GM12878 (cell line): ENCODE results near the gene MTMR3. TPM values are rescaled to one million over a fixed set of nuclear protein-coding genes. Genes with fewer than 3 reads are reported as not detected.

ENCODE experiments used
- ATAC-seq: fragments of 200-7000 bp; cut with Tn5 transposase; 3 replicates; pipeline ENCODE4 v1.9.1; 2020; ENCODE audit warnings: mild to moderate bottlenecking, moderate library complexity
- BruUV-seq: library from RNA; stranded (reverse); fragments of 400-500 nt; replicated peaks from 2 replicates; lab custom pipeline; 2021; lab: Mats Ljungman, UMichigan
- CTCF ChIA-PET: fragments of 300-600 bp; sonication (Branson Sonifier 250); formaldehyde crosslinking; extraction: SDS; loops from one replicate; lab custom pipeline; 2021; ENCODE audit warnings: inconsistent platforms; lab: Yijun Ruan, JAX
- POLR2A ChIA-PET: fragments of 350-600 bp; formaldehyde crosslinking; extraction: SDS; loops from one replicate; lab custom pipeline; 2021; ENCODE audit warnings: inconsistent platforms; lab: Charles Lee
- RAD21 ChIA-PET: fragments of 300-600 bp; sonication (Branson Sonifier 250); formaldehyde crosslinking; loops from one replicate; lab custom pipeline; 2023; ENCODE audit warnings: antibody characterized with exemption; ENCODE audit not compliant: unreplicated experiment; lab: Charles Lee
- SMC1A ChIA-PET: fragments of 300-600 bp; sonication (Branson Sonifier 250); formaldehyde crosslinking; loops from one replicate; lab custom pipeline; 2023; ENCODE audit not compliant: unreplicated experiment, uncharacterized antibody; lab: Charles Lee
- DNase-seq: peaks from one replicate; pipeline ENCODE4 v3.0.0-alpha.2; 2011; ENCODE audit warnings: low read depth, low spot score
- FAIRE-seq: peaks from 3 replicates; lab custom pipeline; 2011; peaks lifted over from hg19 to GRCh38; lab: Jason Lieb, UNC
- H2AFZ ChIP-seq: 2 replicates; pipeline ENCODE4 v1.6.0; 2011; ENCODE audit warnings: low read depth, low read length, control low read depth; ENCODE audit not compliant: control insufficient read depth
- H3K27ac ChIP-seq: 2 replicates; pipeline ENCODE4 v1.5.1; 2011; ENCODE audit warnings: control low read depth; ENCODE audit not compliant: control insufficient read depth, insufficient read depth
- H3K27me3 ChIP-seq, 2 experiments: replicated peaks in 1 of 2; 2 replicates each; pipeline versions ENCODE4 v1.6.0 to v1.6.1; 2011; ENCODE audit warnings: low read length in 1 of 2; ENCODE audit not compliant: control insufficient read depth in 2 of 2, insufficient read depth in 2 of 2
- H3K36me3 ChIP-seq, 2 experiments: 2 replicates each; pipeline ENCODE4 v1.5.1; 2011; ENCODE audit warnings: low read length in 1 of 2; ENCODE audit not compliant: control insufficient read depth in 2 of 2, insufficient read depth in 2 of 2
- H3K4me1 ChIP-seq: 2 replicates; pipeline ENCODE4 v1.6.1; 2011; ENCODE audit warnings: mild to moderate bottlenecking, low read length, moderate library complexity, mixed read lengths; ENCODE audit not compliant: control insufficient read depth, insufficient read depth
- H3K4me2 ChIP-seq: 2 replicates; pipeline ENCODE4 v1.6.0; 2011; ENCODE audit warnings: control low read depth; ENCODE audit not compliant: control insufficient read depth, insufficient read depth
- H3K4me3 ChIP-seq: fragments of 200-600 bp; sonication (generic); 2 replicates; pipeline ENCODE4 v1.5.1; 2016
- H3K79me2 ChIP-seq: 2 replicates; pipeline ENCODE4 v1.6.0; 2011; ENCODE audit warnings: low read length; ENCODE audit not compliant: control insufficient read depth, insufficient read depth
- H3K9ac ChIP-seq: 2 replicates; pipeline ENCODE4 v1.8.0; 2011; ENCODE audit warnings: low read length, control low read depth, mixed read lengths; ENCODE audit not compliant: control insufficient read depth, insufficient read depth
- H3K9me3 ChIP-seq: replicated peaks from 3 replicates; pipeline ENCODE4 v1.5.1; 2011; ENCODE audit warnings: mild to moderate bottlenecking, low read length; ENCODE audit not compliant: control insufficient read depth, insufficient read depth
- H4K20me1 ChIP-seq: 2 replicates; pipeline ENCODE4 v1.6.0; 2011; ENCODE audit not compliant: control insufficient read depth, insufficient read depth
- ATF3 ChIP-seq: IDR thresholded peaks from 2 replicates; pipeline ENCODE4 v1.6.1; 2011; ENCODE audit warnings: low read depth, mild to moderate bottlenecking, low read length, moderate library complexity, borderline replicate concordance; ENCODE audit errors: extremely low read depth
- ESRRA ChIP-seq: IDR thresholded peaks from 2 replicates; pipeline ENCODE4 v1.6.1; 2012; ENCODE audit warnings: mild to moderate bottlenecking, low read length, improper control_type of control experiment
- FOS ChIP-seq: IDR thresholded peaks from 3 replicates; pipeline ENCODE4 v1.6.1; 2011; ENCODE audit warnings: borderline replicate concordance; ENCODE audit not compliant: insufficient read length; ENCODE audit errors: extremely low read depth
- IKZF2 ChIP-seq, 2 experiments: fragments of 450-650 bp; IDR thresholded peaks; 2 replicates each; pipeline ENCODE4 v1.6.1; 2017; ENCODE audit warnings: mild to moderate bottlenecking in 2 of 2, moderate library complexity in 2 of 2
- NFYB ChIP-seq: IDR thresholded peaks from 2 replicates; pipeline ENCODE4 v1.6.1; 2011; ENCODE audit warnings: low read depth, mild to moderate bottlenecking, low read length, improper control_type of control experiment, moderate library complexity; ENCODE audit not compliant: insufficient read depth
- POU2F2 ChIP-seq: IDR thresholded peaks from 3 replicates; pipeline ENCODE4 v1.6.1; 2011; ENCODE audit warnings: low read depth, mild to moderate bottlenecking, low read length, borderline replicate concordance
- SMAD1 ChIP-seq: fragments of 450-650 bp; IDR thresholded peaks from 2 replicates; pipeline ENCODE4 v1.6.1; 2018; ENCODE audit warnings: mild to moderate bottlenecking, low read depth; ENCODE audit not compliant: partially characterized antibody
- SREBF2 ChIP-seq: IDR thresholded peaks from 2 replicates; pipeline ENCODE4 v1.6.1; 2012; ENCODE audit warnings: mild to moderate bottlenecking, low read length
- WRNIP1 ChIP-seq: IDR thresholded peaks from 2 replicates; pipeline ENCODE4 v1.6.1; 2011; ENCODE audit warnings: low read depth, low read length, improper control_type of control experiment, borderline replicate concordance
- ZSCAN29 ChIP-seq: fragments of 450-650 bp; IDR thresholded peaks from 2 replicates; pipeline ENCODE4 v1.6.1; 2017; ENCODE audit warnings: mild to moderate bottlenecking, moderate library complexity
- WGBS: methylation state at CpG from one replicate; pipeline ENCODE4 v1.1.6; 2016; ENCODE audit warnings: low lambda C conversion rate; ENCODE audit not compliant: insufficient replicate concordance, insufficient coverage; ENCODE audit errors: missing lambda C conversion rate; 5-methylcytosine and 5-hydroxymethylcytosine counted together
- in situ Hi-C: fragments of 300-500 bp; cut with MboI; formaldehyde crosslinking; loops from 9 replicates; pipeline ENCODE4 v1.14.3; 2018; ENCODE audit warnings: mixed read lengths
- intact Hi-C: fragments of 100-400 bp; cut with micrococcal nuclease; formaldehyde crosslinking; loops from one replicate; pipeline ENCODE4 v1.14.2; 2022; ENCODE audit not compliant: unreplicated experiment
- polyA plus RNA-seq, 11 experiments: library from polyadenylated mRNA; depleted of rRNA in 4 of 11; unstranded in 6 of 11; stranded (reverse) in 5 of 11; fragments of >200 nt; fragmentation: Nextera tagmentation in 4 of 11; fragmentation: Illumina TruSeq in 1 of 11; extraction: Ambion mirVana in 4 of 11; extraction: Trizol in 1 of 11; gene quantifications; 1 replicate in 1 of 11; 2 replicates in 10 of 11; pipeline versions ENCODE4 v1.2.1 to v1.2.3, GENCODE V29; 2011 to 2016; ENCODE audit warnings: inconsistent platforms in 2 of 11, missing spikeins in 2 of 11, low read depth in 1 of 11
- total RNA-seq, 4 experiments: library from RNA; depleted of rRNA in 3 of 4; stranded (reverse); fragments of >200 nt in 3 of 4; fragmentation: Illumina TruSeq in 1 of 4; extraction: Trizol in 1 of 4; gene quantifications; 2 replicates each; pipeline versions ENCODE4 v1.2.1 to v1.2.3, GENCODE V29; 2013 to 2021
- TF ChIP-seq, protein P1 (sequence below): fragments of 450-650 bp; IDR thresholded peaks from 2 replicates; pipeline ENCODE4 v1.6.1; 2017; ENCODE audit warnings: low read depth, mild to moderate bottlenecking, moderate library complexity
- TF ChIP-seq, protein P2 (sequence below): fragments of 150-350 bp; IDR thresholded peaks from 2 replicates; pipeline ENCODE4 v1.6.1; 2016; ENCODE audit warnings: low read depth, low read length
- TF ChIP-seq, protein P3 (sequence below): fragments of 450-650 bp; IDR thresholded peaks from 2 replicates; pipeline ENCODE4 v1.6.1; 2016; ENCODE audit warnings: mild to moderate bottlenecking

The MTMR3 gene
- total and polyA plus RNA-seq, 10 of the 15 experiments (the other 5 are each of a cell fraction or from before 2014, with no cell fraction given) = 1.4 to 23.7 (median 10.6) TPM

DNA sequence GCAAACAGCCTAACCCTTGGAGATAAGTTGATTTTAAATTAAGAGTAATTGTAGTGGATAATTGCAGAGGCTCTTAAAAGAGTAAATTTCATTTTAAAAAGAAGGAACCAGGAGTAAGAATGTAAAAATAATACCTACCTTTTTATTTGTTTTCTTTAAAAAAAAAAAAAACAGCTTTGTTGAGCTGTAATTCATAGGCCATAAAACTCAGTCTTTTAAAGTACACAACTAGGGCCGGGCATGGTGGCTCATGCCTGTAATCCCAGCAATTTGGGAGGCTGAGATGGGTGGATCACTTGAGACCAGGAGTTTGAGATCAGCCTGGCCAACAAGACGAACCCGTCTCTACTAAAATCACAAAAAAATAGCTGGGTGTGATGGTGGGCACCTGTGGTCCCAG is 42.4 kb downstream of the MTMR3 start:
- ChIA-PET POLR2A (no interaction called here), RAD21 (no interaction called here), CTCF (no interaction called here), SMC1A (no interaction called here)
- H3K27me3 ChIP-seq = no peaks in the 10 kb centered on the region
- 96% methylated on average over 3 of the region's 3 CpGs for WGBS
- H2AFZ ChIP-seq = no peak overlapping the region
- no peak overlapping the region for H3K9ac ChIP-seq
- in situ Hi-C loops = no loop called here
- H3K4me3 ChIP-seq = no peak overlapping the region
- BruUV-seq = no TSS peak
- H3K79me2 ChIP-seq = no peaks in the 10 kb centered on the region; the same call in none of the 2 replicates
- no peak overlapping the region for H3K4me2 ChIP-seq
- intact Hi-C loops = no loop called here
- DNase-seq (no peak), ATAC-seq (no peak), FAIRE-seq (no peak)
- H3K36me3 ChIP-seq = no peaks in the 10 kb centered on the region
- no peaks in the 10 kb centered on the region; the same call in 2 of the 3 replicates for H3K9me3 ChIP-seq
- no peaks in the 10 kb centered on the region for H4K20me1 ChIP-seq
- no peak overlapping the region for H3K27ac ChIP-seq
- H3K4me1 ChIP-seq = no peaks in the 10 kb centered on the region
- TF ChIP-seq WRNIP1 (no peak), FOS (no peak), SMAD1 (no peak), SREBF2 (no peak), ATF3 (no peak), ESRRA (no peak), NFYB (no peak), POU2F2 (no peak), ZSCAN29 (no peak), IKZF2 (IDR thresholded peaks at IDR 0.05) (no peak)
- TF ChIP-seq, protein P1, sequence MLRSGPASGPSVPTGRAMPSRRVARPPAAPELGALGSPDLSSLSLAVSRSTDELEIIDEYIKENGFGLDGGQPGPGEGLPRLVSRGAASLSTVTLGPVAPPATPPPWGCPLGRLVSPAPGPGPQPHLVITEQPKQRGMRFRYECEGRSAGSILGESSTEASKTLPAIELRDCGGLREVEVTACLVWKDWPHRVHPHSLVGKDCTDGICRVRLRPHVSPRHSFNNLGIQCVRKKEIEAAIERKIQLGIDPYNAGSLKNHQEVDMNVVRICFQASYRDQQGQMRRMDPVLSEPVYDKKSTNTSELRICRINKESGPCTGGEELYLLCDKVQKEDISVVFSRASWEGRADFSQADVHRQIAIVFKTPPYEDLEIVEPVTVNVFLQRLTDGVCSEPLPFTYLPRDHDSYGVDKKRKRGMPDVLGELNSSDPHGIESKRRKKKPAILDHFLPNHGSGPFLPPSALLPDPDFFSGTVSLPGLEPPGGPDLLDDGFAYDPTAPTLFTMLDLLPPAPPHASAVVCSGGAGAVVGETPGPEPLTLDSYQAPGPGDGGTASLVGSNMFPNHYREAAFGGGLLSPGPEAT = no peak
- TF ChIP-seq, protein P2, sequence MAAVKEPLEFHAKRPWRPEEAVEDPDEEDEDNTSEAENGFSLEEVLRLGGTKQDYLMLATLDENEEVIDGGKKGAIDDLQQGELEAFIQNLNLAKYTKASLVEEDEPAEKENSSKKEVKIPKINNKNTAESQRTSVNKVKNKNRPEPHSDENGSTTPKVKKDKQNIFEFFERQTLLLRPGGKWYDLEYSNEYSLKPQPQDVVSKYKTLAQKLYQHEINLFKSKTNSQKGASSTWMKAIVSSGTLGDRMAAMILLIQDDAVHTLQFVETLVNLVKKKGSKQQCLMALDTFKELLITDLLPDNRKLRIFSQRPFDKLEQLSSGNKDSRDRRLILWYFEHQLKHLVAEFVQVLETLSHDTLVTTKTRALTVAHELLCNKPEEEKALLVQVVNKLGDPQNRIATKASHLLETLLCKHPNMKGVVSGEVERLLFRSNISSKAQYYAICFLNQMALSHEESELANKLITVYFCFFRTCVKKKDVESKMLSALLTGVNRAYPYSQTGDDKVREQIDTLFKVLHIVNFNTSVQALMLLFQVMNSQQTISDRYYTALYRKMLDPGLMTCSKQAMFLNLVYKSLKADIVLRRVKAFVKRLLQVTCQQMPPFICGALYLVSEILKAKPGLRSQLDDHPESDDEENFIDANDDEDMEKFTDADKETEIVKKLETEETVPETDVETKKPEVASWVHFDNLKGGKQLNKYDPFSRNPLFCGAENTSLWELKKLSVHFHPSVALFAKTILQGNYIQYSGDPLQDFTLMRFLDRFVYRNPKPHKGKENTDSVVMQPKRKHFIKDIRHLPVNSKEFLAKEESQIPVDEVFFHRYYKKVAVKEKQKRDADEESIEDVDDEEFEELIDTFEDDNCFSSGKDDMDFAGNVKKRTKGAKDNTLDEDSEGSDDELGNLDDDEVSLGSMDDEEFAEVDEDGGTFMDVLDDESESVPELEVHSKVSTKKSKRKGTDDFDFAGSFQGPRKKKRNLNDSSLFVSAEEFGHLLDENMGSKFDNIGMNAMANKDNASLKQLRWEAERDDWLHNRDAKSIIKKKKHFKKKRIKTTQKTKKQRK = no peak
- TF ChIP-seq, protein P3, sequence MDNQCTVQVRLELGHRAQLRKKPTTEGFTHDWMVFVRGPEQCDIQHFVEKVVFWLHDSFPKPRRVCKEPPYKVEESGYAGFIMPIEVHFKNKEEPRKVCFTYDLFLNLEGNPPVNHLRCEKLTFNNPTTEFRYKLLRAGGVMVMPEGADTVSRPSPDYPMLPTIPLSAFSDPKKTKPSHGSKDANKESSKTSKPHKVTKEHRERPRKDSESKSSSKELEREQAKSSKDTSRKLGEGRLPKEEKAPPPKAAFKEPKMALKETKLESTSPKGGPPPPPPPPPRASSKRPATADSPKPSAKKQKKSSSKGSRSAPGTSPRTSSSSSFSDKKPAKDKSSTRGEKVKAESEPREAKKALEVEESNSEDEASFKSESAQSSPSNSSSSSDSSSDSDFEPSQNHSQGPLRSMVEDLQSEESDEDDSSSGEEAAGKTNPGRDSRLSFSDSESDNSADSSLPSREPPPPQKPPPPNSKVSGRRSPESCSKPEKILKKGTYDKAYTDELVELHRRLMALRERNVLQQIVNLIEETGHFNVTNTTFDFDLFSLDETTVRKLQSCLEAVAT = no peak
